IPS-11a (cell line): ENCODE data around the gene CD300LF.

Source experiments
- H3K4me3 ChIP-seq: one replicate; pipeline ENCODE4 v1.5.1; 2013; ENCODE audit warnings: low read depth, low read length, control low read depth

CD300LF gene

GRCh38 chr17:74645010-74645409, 67.7 kb downstream of the CD300LF start:
- H3K4me3 ChIP-seq = no peak overlapping the region

GRCh38 chr17:74644419-74644818, 68.3 kb downstream of the CD300LF start:
- no peak overlapping the region for H3K4me3 ChIP-seq
